Rectal smooth muscle tissue (tissue), 1 donor: ENCODE measurements around the gene DEFB125.

Experiments
- H3K27ac ChIP-seq: one replicate; pipeline ENCODE4 v1.7.0; 2013; ENCODE audit warnings: low read depth, low read length, inconsistent platforms
- H3K27me3 ChIP-seq: one replicate; pipeline ENCODE4 v1.7.0; 2013; ENCODE audit warnings: low read length; ENCODE audit not compliant: control insufficient read depth, insufficient read depth
- H3K36me3 ChIP-seq: one replicate; pipeline ENCODE4 v1.7.0; 2013; ENCODE audit warnings: low read length; ENCODE audit not compliant: control insufficient read depth, insufficient read depth
- H3K4me1 ChIP-seq: one replicate; pipeline ENCODE4 v1.7.0; 2013; ENCODE audit warnings: low read length; ENCODE audit not compliant: control insufficient read depth, insufficient read depth
- H3K4me3 ChIP-seq: one replicate; pipeline ENCODE4 v1.7.0; 2013; ENCODE audit warnings: low read length
- H3K9ac ChIP-seq: one replicate; pipeline ENCODE4 v1.7.0; 2013; ENCODE audit warnings: low read length

Gene DEFB125

DNA sequence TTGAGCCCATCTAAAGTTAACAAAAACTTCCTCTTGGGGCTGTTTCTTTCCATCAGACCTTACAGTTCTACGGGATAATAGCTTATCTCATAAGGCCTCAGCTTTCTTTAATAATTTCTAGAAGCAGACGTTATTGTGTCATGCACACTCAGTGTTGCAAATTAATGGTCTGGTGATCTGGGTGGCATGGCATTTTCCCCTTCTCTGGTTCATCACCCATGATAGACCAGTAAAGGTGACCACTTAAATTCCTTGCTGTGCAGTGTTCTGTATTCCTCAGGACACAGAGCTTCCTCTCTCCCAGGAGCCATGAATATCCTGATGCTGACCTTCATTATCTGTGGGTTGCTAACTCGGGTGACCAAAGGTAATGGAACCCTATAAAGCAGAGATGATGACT is at the start of gene DEFB125:
TSS of gene DEFB125 (plus strand) at position 272 of the 400 bp plus-strand sequence. CDS start at position 310, 38 bp downstream.
- Histone ChIP-seq H3K27me3 (no peaks in the 10 kb centered on the region), H3K4me3 (no peak within 1 kb of the TSS), H3K27ac (no peak within 1 kb of the TSS), H3K36me3 (no peaks in the 10 kb centered on the region), H3K4me1 (no peaks in the 10 kb centered on the region), H3K9ac (no peak within 1 kb of the TSS)

- H3K9ac ChIP-seq = no peak overlapping the region
- H3K27ac ChIP-seq = no peak overlapping the region
- H3K36me3 ChIP-seq = no peaks in the 10 kb centered on the region
- no peaks in the 10 kb centered on the region for H3K4me1 ChIP-seq
- H3K4me3 ChIP-seq = no peak overlapping the region
- H3K27me3 ChIP-seq = no peaks in the 10 kb centered on the region
Measured at GRCh38 chr20:60035-60918, 27.2 kb upstream of the DEFB125 start.

DNA sequence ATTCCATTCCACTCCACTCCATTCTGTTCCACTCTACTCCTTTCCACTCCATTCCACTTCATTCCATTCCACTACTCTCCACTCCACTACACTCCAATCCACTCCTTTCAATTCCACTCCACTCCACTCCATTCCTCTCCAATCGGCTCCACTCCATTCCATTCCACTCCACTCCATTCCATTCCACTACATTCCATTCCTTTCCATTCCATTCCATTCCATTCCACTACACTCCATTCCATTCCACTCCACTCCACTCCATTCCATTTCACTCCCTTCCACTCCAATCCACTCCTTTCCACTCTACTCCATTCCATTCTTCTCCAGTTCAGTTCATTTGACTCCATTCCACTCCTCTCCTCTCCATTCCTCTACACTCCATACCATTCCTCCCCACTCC is 26.2 kb upstream of the DEFB125 start:
- Histone ChIP-seq H3K4me3 (no peak overlapping the region), H3K27ac (no peak overlapping the region)

GRCh38 chr20:61757-62156 is 25.7 kb upstream of the DEFB125 start:
- Histone ChIP-seq H3K36me3 (no peaks in the 10 kb centered on the region), H3K4me1 (no peaks in the 10 kb centered on the region), H3K9ac (no peak overlapping the region)

More for the DNA sequence above, 26.2 kb upstream of the DEFB125 start:
- Histone ChIP-seq H3K36me3 (no peaks in the 10 kb centered on the region), H3K27me3 (no peaks in the 10 kb centered on the region), H3K4me1 (no peaks in the 10 kb centered on the region), H3K9ac (no peak overlapping the region)

GRCh38 chr20:62487-62886 is 25.0 kb upstream of the DEFB125 start:
- H3K4me1 ChIP-seq = no peaks in the 10 kb centered on the region
- H3K9ac ChIP-seq = no peak overlapping the region
- no peak overlapping the region for H3K27ac ChIP-seq
- no peaks in the 10 kb centered on the region for H3K36me3 ChIP-seq
- H3K4me3 ChIP-seq = no peak overlapping the region
- no peaks in the 10 kb centered on the region for H3K27me3 ChIP-seq

More at GRCh38 chr20:61757-62156, 25.7 kb upstream of the DEFB125 start:
- Histone ChIP-seq H3K27me3 (no peaks in the 10 kb centered on the region), H3K27ac (no peak overlapping the region), H3K4me3 (no peak overlapping the region)

- no peaks in the 10 kb centered on the region for H3K36me3 ChIP-seq
- H3K27me3 ChIP-seq = no peaks in the 10 kb centered on the region
- H3K27ac ChIP-seq = no peak overlapping the region
- H3K4me3 ChIP-seq = no peak overlapping the region
- no peaks in the 10 kb centered on the region for H3K4me1 ChIP-seq
- H3K9ac ChIP-seq = no peak overlapping the region
Measured at GRCh38 chr20:64026-64603, 23.4 kb upstream of the DEFB125 start.

- no peaks in the 10 kb centered on the region for H3K4me1 ChIP-seq
- H3K9ac ChIP-seq = no peak overlapping the region
- no peak overlapping the region for H3K27ac ChIP-seq
- no peaks in the 10 kb centered on the region for H3K36me3 ChIP-seq
- H3K27me3 ChIP-seq = no peaks in the 10 kb centered on the region
- no peak overlapping the region for H3K4me3 ChIP-seq
Measured at GRCh38 chr20:64766-65322, 22.6 kb upstream of the DEFB125 start.

DNA sequence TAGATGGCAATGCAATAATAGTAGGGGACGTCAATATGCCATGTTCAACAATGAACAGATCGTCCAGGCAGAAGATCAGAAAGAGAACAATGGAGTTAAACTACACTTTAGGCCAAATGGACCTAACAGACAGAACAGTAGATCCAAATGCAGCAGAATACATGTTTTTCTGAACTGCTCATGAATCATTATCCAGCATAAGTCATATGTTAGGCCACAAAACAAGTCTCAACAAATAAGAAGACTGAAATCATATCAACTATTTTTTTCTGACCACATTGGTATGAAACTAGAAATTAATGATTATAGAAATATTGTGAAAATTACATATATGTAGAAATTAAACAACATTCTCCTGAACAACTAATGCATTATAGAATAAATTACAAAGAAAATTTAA is 10.2 kb upstream of the DEFB125 start:
- Histone ChIP-seq H3K27ac (no peak overlapping the region), H3K9ac (no peak overlapping the region)

GRCh38 chr20:78338-78737 is 9.1 kb upstream of the DEFB125 start:
- H3K4me1 ChIP-seq = no peaks in the 10 kb centered on the region

More for the DNA sequence above, 10.2 kb upstream of the DEFB125 start:
- no peak overlapping the region for H3K4me3 ChIP-seq
- H3K4me1 ChIP-seq = no peaks in the 10 kb centered on the region
- H3K36me3 ChIP-seq = no peaks in the 10 kb centered on the region
- no peaks in the 10 kb centered on the region for H3K27me3 ChIP-seq

DNA sequence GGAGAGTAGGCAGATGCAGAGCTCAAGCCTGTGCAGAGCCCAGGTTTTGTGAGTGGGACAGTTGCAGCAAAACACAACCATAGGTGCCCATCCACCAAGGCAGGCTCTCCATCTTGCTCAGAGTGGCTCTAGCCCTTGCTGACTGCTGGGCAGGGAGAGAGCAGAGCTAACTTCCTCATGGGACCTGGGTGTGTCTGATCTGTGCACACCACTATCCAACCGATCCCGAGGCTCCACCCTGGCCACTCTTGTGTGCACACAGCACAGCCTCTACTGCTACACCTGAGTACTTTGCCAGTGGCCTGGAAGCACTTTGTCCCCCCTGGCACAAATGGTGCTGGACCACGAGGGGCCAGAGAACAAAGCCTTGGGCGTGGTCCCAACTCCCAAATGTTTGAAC is 7.9 kb upstream of the DEFB125 start:
- Histone ChIP-seq H3K4me1 (no peaks in the 10 kb centered on the region), H3K9ac (no peak overlapping the region), H3K27ac (no peak overlapping the region), H3K36me3 (no peaks in the 10 kb centered on the region), H3K27me3 (no peaks in the 10 kb centered on the region), H3K4me3 (no peak overlapping the region)

More at GRCh38 chr20:78338-78737, 9.1 kb upstream of the DEFB125 start:
- no peaks in the 10 kb centered on the region for H3K27me3 ChIP-seq
- H3K27ac ChIP-seq = no peak overlapping the region
- no peaks in the 10 kb centered on the region for H3K36me3 ChIP-seq
- no peak overlapping the region for H3K4me3 ChIP-seq
- H3K9ac ChIP-seq = no peak overlapping the region

- H3K4me1 ChIP-seq = no peaks in the 10 kb centered on the region
- no peaks in the 10 kb centered on the region for H3K27me3 ChIP-seq
Measured at GRCh38 chr20:90651-91050, 3.2 kb downstream of the DEFB125 start.

DNA sequence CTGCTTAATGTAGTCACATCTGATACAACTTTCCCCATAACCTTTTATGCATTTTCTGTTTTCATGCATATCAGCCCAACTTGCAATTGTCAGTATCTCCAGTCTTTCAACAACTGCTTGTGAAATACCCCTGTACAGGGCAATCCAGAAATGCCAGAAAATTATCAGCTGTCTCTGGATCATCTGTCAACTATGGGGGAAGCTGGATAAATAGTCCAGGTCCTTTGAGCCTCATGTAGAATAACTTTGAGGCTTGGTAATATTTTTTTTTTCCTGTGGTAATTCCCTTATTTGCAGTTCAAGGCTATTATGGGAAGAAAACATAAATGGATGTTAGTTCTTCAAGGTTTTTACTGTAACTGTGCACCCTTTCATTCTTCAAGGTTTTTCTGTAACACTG is 6.2 kb downstream of the DEFB125 start:
- no peak overlapping the region for H3K9ac ChIP-seq
- no peaks in the 10 kb centered on the region for H3K36me3 ChIP-seq
- no peak overlapping the region for H3K4me3 ChIP-seq
- no peak overlapping the region for H3K27ac ChIP-seq
- H3K4me1 ChIP-seq = no peaks in the 10 kb centered on the region
- H3K27me3 ChIP-seq = no peaks in the 10 kb centered on the region

More at GRCh38 chr20:90651-91050, 3.2 kb downstream of the DEFB125 start:
- H3K9ac ChIP-seq = no peak overlapping the region
- no peaks in the 10 kb centered on the region for H3K36me3 ChIP-seq
- no peak overlapping the region for H3K4me3 ChIP-seq
- H3K27ac ChIP-seq = no peak overlapping the region
